Esophagus muscularis mucosa (tissue), 3 donors: ENCODE data around the gene DDX47.

Source experiments
- POLR2AphosphoS5 ChIP-seq, 2 donors: sonication (generic); formaldehyde crosslinking; IDR thresholded peaks; one replicate each; pipeline ENCODE4 v1.6.1; 2017; ENCODE audit warnings: antibody characterized with exemption in 2 of 2
- TF ChIP-seq, protein P1 (sequence below), 3 experiments: fragments of 200-600 bp in 2 of 3; fragments of 450-650 bp in 1 of 3; sonication (generic) in 2 of 3; IDR thresholded peaks; one replicate each; pipeline ENCODE4 v1.5.1; 2017 to 2019; ENCODE audit warnings: antibody characterized with exemption in 3 of 3, mild to moderate bottlenecking in 2 of 3, moderate library complexity in 1 of 3

DNA sequence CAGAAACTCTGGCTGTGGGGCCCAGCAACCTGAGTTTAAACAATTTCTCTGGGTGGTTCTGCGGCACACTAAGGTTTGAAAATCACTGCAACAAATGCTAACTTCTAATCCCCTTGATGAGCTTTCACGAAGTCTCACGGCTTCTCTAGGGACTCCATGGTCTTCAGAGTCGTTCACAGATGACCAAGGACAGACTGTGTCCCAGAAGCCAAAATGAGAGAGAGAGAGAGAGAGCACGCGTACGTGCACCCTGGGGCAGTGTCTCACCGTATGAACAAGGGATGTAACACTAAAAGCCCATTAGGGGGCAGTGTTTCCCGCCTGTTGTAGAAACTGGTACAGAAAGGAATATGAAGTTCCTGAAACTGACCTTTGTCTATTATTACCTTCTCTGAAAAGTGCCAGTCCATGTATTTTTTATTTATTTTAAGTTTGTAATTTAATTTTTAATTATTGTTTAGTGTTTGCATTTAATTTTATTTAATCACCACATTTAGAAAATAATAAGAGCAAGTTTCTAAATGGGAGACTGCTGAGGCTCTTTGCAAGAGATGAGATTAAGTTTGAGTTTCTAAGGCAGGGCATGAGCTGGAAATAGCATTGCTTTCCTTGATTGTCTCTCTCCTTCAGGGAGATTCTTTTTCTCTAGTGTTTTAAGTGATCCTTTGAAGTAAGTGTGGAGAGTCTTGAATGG is 24.3 kb upstream of the DDX47 start:
- TF ChIP-seq, protein P1, sequence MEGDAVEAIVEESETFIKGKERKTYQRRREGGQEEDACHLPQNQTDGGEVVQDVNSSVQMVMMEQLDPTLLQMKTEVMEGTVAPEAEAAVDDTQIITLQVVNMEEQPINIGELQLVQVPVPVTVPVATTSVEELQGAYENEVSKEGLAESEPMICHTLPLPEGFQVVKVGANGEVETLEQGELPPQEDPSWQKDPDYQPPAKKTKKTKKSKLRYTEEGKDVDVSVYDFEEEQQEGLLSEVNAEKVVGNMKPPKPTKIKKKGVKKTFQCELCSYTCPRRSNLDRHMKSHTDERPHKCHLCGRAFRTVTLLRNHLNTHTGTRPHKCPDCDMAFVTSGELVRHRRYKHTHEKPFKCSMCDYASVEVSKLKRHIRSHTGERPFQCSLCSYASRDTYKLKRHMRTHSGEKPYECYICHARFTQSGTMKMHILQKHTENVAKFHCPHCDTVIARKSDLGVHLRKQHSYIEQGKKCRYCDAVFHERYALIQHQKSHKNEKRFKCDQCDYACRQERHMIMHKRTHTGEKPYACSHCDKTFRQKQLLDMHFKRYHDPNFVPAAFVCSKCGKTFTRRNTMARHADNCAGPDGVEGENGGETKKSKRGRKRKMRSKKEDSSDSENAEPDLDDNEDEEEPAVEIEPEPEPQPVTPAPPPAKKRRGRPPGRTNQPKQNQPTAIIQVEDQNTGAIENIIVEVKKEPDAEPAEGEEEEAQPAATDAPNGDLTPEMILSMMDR (IDR thresholded peaks at IDR 0.05): peak; percentile 77 to 83 (median 83)
- peak; percentile 47 to 66 for TF ChIP-seq POLR2AphosphoS5 (IDR thresholded peaks at IDR 0.05)
